ENCODE data around the gene EFCAB6.

Gene EFCAB6

DNA sequence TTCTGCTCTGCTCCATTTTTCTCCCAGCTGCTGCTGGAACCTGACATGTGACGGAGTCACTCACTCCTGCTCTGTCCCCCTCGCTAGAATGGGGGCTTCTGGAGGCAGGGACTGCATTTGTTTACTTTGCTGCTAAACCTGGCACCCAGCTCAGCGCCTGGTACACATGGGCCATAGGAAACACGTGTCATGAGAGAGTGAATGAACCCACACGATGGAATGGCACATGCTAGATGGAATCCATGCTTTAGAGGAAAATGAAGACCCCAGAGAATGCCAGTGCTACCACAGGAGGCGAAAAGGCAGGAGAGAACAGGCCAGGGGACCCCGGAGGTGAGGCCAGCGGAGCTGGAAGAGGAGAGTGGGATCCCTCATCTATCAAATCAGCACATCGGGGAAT is 239.4 kb downstream of the EFCAB6 start:
- no peak for DNase-seq (ENCODE audit: low read depth)

DNA sequence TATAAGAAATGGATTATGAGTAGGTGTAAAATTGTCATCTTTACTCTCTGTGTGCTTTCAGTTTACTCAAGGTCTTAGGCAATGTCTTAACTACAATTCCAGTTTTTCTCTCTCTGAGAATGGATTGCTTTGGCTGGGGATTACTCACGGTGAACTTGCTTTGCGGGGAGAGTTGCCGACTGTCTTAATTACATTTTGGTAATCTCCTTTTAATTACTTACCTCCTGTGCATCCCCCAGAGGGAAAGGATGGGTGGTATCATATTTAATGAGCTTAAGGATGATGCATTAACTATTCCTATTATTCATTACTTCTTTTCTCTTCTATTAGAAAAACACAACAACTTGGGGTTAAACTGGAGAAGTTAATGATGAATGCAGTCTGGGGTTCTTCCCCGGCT is 240.9 kb downstream of the EFCAB6 start:
- DNase-seq (ENCODE audit: low read depth), result no peak

DNA sequence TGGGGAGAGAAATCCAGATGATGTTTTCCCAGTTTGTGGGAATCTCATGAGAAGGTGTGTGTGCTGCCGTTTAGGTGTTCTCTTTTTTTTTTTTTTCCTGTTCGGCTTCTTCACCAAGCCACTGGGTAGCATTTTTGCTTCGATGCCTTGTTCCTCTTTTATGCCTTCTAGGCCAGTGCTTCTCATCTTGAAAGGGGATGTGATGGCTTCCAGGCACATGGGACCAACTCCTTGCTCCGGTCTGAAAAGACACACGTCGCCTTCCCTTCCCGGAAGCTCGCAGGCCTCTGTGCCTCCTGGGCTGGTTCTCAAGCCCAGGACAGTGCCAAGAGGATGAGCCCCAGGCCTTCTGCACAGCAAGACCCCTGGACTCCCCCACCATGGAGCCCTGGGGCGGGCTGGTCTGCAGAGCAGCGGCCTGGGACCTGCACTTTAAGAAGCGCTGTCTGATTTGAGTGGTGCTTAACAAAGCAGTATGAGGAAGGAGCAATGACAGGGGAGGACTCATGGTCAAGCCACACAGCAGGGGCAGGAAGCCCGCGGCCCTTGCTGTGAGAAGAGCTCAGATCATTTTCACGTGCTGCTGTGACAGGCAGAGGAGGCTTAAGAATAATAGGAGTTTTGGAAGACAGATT is 241.5 kb downstream of the EFCAB6 start:
- DNase-seq (ENCODE audit: low read depth), result no peak

DNA sequence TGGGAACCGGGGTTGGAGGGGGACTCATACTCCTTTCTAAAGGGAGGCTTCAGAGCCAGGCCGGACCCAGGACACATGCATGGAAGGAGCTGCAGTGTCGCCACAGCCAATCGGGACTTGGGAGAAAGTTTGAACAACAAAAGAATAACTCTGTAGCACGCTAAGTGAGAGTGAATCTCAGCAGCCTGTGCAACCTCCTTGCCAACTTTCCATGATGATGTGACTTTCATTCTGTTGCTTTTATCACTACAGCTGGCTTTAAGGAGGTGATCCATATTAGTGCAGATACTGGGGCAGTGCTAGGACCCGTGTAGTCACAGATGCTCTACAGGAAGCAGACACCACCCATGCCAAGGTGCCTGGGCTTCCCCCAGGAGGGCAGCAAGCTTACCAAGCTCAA is 243.0 kb downstream of the EFCAB6 start:
- no peak for DNase-seq (ENCODE audit: low read depth)

DNA sequence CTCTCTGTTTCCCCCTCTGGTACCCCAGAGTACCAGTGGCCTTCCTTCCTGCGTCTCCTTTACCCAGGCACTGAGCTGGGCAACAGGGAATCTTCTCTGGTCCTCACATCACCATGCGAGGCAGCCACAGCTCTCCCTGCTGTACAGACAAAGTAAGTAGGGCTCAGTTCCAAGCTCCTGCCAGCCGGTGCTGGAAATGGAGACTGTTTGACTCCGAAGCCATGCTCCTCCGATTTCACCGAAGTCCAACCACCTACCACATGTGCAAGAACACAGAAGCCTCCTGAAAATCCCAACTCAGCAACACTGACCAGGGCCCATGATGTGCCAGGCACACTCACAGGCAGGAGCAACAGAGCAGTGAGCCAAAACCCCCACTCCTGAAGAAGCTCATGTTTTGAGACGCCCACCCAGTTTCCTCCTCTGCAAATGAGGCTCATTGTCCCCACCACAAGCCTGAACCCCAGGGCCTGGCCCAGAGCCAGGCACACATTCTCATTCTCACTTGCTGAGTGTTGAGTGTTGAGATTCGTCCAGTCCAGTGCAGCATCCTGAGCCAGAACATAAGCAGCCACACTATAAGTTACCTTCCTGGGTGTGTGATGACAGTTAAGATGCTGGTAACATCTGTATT is 244.3 kb downstream of the EFCAB6 start:
- no peak for DNase-seq (ENCODE audit: low read depth)

DNA sequence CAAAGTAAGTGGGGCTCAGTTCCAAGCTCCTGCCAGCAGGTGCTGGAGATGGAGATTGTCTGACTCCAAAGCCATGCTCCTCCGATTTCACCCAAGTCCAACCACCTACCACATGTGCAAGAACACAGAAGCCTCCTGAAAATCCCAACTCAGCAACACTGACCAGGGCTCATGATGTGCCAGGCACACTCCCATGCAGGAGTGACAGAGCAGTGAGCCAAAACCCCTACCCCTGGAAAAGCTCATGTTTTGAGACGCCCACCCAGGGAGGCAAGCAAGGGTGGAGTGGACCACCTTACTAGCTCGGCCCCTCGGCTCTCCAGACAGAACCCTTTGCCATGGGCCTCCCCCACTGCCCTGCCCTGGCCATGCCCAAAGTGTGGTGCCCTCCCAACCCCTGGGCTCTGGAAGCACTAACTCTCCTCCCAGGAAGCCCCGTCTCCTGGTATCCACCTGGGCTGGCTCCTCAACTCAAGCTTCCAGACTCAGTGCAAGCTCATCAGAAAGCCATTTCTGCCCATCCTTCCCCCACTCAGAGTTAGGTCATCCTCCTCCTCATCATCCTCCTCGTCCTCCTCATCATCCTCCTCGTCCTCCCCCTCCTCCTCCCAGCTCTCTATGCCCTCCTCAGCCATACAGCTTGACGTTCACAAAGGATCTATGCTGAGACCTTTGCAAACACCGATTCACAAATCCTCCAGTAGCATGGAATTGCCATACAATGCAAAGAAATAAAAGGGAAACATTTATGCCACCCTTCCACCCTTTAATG is 245.4 kb downstream of the EFCAB6 start:
- DNase-seq (ENCODE audit: low read depth), result no peak

DNA sequence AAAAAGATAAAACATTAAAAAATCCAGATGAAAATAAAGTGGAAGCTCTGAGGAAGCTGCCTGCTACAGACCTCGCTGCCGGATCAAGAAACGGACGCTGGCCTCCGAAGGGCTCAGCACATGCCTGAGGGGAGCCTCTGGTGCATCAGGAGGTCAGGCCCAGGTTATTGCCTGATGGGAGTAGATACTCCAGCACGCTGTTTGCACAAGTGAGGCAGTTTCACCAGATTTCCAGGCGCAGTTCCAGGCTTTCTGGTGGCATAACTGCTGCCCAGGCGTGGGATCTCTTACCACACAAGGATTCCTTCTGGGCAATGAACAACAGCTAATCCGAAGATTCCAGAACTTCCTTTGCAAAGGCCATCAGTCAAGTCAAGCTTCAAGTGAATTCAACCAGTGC is 246.1 kb downstream of the EFCAB6 start:
- no peak for DNase-seq (ENCODE audit: low read depth)

DNA sequence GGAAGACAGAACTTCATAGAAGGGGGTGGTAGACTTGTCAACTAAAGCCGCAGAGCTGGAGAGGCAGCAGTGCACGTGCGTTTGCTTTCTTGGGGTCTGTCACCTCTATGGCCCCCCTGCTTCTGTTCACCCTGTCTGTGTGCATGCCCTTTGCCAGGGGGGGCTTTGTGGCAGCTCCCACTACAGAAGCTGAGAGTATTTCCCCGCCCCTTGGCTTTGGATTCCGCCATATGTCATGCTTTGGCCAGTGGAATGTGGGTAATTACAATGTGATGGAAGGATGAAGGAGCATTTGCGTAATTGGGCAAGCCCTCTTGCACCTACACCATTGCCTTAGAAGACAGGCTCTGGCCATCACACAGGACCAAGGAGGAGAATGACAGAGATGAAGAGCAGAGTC is 247.2 kb downstream of the EFCAB6 start:
- no peak for DNase-seq (ENCODE audit: low read depth)

DNA sequence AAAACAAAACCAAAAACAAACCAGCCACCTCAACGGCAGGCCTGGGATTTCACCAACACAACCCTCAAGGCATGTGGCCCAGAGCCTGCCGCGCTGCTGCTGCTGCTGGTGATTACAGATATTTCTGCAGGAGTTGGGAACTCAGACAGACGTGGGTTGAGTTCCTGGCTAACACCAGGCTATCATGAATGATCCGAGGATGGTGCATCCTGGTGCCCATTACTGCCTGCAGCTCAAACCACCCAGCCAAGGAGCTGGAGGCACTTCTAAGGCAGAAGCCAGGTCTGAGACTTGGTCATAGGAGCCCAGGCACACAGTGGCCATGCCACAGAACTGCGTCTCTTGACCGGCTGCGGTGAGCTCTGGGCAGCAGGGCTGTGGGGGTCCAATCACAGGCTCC is 248.5 kb downstream of the EFCAB6 start:
- no peak for DNase-seq (ENCODE audit: low read depth)

DNA sequence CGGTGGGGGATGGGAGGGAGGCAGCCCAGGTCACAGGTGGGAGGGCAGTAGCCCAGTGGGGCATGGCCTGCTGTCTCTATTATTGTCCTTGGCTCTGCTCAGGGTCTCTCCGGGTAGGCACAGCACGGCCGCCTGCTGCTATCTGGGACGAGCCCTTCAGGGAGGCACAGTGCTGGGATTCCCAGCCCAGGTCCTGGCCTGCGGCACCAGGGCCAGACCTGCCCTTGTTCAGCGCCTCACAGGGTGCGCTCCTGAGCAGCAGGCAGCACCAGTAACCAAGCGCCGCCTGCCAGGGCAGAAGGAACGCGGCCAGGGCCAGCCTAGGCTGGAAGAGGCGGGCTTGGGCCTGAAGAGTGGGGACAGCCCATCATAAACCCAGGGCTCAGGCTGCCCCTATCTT is 249.3 kb downstream of the EFCAB6 start:
- DNase-seq (ENCODE audit: low read depth), result no peak

DNA sequence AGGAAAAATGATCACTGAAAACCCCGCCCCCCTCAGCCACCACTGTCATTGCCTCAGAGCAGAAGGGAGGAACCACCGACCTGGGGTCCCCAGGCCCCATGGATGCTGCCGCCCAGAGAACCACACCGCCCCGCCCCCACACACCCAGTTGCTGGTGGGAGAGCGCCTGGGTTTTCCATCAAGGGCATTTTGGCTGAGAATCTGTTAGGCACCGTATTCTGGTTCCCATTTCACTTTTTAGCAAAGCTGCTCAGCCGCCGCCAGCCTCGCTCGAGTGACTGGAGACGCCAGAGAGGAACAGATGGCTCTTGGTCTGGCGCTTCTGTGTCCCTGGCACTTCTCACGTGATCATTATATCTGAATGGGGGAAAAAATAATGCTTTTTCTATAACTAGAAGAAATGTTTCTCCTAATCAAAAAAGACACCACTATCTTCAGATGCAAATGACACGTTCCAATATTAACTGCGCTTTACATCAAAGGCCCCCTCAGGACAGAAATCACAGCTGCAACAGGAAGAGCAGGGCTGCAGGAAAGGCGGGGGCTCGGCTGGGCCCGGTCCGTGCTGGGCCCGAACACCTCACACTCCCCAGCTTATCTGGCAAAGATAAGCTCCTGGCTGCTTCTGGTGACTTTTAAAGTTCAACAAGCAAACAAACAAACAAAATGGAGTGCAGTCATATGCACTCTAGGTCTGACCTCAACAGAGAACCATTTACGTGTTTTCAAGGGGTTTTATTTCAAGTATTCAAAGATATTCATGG is 250.5 kb downstream of the EFCAB6 start:
- DNase-seq (ENCODE audit: low read depth), result no peak

DNA sequence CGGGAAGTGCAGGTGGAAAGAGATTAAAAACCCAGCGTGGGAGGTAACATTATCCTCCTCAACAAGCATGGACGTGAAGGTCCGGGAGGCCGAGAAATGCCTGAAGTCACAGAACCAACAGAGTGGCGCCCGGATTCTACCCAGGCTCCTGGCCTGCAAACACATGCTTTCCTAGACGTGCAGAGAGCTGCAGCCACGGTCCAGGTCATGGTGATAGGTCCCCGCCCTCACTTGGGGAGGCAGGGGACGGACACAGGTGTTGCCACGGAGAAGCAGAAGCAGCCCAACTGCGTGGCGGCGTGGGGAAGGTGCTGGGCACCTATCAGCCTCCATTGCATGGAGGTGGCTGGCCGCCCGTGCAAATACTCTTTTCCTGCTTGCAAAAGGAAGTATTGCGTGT is 251.5 kb downstream of the EFCAB6 start:
- DNase-seq (ENCODE audit: low read depth), result no peak

DNA sequence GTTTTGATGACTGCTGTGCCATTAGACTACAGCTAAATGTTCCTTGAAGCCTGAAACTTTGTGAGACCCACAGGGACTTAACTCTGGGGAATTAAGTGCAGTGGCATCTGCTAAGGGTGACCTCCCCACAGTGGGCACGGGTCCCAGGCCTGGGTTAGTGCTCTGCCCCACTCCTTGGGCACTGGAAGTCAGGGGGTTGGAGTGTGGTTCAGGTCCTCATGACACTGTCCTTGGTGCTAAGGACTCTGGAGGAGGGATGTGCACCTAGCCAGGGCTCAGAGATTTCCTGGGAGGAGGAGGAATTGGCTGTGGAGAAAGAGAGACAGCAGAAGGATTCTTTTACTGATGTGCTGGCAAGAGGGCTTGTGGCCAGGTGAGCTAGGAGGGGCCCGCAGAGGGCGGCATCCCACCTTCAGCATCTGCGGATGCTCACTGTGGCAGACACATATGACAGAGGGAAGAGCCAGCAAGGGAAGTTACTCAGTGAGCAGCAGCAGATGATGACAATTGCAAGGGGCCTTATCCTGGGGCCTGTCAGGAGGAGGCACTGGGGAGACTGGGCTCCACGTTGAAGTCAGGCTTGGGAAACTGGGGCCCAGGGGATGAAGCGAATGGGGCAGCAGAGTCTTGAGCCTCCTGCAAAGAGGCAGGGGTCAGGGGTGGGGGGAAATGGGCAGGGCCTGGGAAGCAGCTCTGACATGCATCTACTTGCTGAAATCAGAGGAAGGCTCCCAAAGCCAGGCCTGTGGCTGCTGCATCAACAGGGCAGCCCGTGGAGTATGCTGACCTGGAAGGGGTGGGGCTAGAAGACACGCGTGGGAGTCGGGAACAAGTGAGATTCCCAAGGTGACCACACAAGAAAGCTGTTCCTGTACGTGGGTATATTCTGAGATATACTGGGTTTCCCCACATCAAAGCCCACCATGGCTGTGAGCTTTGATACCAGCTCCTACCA is 256.3 kb downstream of the EFCAB6 start:
- DNase-seq (ENCODE audit: low read depth), result no peak

DNA sequence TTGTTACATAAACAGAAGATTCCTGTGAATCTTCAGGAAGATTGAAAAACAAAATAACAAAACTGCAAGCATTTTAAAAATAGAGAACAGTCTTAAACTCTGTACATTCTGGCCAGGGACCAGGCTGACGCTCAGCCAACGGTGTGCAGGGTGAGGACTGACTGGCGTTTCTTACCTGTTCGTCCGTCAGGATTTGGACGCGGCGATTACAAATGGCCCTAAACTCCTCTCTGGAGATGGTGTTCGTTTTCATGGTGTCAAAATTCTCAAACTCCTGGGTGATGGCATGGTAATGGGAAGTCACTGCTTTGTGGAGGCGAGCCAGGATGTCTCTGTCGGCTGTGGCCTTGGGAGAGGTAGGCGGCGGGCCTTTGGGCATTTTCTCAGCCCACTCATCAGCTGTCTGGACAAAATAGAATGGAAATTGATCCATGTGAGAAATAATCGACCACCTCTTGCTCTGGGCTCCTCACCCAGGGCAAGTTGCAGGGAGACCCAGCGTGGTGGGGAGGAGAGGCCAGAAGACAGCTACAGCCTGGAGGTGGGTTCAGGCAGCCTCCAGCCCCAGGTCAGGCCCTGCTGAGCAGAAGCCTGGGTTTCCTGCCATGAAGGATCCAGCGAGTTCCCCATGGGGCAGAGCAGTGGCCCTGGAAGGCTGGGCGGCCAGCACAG is 257.3 kb downstream of the EFCAB6 start:
- DNase-seq (ENCODE audit: low read depth), result no peak

DNA sequence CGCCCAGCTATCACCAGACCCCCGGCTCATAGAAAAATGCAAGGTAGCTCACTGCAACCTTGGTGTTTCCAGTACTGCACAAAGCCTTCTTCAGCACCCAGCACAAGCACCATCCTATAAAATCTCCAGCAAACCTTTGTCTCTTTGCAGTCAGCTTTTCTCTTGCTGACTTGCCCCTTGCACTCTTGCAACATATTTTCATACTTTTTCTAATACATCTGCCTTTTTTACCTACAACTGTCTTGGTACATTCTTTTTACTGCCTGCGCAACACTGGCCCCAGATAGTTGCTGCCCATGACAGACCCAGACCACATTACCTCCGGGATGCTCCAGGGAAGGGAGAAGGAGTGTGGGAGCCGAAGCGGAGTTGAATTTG is 257.9 kb downstream of the EFCAB6 start:
- DNase-seq (ENCODE audit: low read depth), result no peak

DNA sequence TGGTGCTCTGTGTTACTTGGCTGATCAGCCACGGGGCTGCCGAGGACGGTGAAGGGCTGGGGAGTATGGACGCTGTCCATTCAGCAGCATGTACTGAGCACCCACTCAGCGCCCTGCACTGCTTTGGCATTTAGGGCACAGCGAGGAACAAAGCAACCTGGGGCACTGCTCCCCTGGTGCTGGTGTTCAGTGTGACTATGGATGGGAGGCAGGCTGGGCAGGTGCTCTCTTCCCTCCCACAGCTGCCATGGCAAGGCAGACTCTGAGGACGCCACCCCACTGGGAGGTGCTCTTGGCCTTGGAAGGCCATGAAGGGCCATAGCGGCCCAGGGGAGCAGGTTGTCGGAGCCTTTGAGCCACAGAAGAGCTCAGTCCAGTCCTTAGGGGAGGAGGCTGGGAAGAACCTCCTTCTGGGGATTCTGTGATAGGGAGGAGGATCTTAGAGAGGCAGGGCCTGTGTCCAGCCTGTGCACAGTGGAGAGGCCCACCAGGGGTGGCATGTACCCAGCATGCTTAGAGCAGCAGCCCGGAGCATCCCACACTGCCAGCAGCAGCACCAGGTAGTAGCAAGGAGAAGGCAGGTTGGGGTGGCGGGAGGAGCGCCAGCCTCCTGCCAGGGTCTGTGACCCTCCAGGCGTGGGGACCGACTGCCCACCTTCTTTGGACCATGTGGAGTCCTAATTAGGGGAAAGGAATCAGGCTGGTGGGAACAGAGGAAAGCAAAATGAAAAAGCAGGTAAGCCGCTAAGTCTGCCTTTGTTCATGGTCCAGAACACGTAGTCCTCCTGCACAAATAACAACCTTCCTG is 258.4 kb downstream of the EFCAB6 start:
- no peak for DNase-seq (ENCODE audit: low read depth)

DNA sequence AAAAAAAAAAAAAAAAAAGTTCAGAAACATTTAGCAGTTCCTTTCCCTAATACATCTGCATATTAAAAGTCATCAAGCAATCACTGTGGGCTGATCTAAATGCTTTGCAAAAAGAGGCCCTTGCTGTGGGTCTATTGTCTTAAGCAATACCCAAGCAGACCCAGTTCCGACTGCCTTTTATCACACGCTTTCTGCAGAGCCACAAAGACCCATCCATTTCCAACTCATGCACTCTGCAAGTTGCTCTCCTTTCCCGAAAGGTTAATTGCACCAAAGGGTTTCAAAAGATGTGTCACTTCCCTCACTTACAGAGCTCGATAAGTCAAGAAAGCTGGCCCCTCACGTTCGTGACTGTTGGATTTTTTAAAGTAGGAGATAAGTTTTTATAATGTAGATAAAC is 261.4 kb downstream of the EFCAB6 start:
- DNase-seq (ENCODE audit: low read depth), result no peak

DNA sequence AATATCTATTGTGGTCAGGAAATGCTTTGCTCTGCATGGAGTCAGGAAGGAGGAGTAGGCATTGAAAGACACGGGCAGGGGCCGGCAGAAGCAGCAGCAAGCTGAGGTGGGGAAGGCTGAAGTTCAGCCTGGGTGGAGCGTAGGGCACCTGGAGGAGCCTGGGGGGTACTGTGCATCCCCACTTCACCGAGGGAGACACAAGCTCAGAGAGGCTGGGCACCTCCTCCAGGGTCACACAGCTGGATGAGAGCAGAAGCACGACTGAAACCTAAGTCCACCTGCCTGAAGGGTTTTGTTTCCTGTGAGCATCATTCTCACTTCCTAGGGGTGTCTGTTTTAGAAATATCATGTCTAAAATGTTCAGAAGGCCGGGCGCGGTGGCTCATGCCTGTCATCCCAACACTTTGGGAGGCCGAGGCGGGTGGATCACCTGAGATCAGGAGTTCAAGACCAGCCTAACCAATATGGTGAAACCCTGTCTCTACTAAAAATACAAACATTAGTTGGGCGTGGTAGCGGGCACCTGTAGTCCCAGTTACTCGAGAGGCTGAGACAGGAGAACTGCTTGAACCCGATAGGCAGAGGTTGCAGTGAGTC is 262.0 kb downstream of the EFCAB6 start:
- DNase-seq (ENCODE audit: low read depth), result no peak

DNA sequence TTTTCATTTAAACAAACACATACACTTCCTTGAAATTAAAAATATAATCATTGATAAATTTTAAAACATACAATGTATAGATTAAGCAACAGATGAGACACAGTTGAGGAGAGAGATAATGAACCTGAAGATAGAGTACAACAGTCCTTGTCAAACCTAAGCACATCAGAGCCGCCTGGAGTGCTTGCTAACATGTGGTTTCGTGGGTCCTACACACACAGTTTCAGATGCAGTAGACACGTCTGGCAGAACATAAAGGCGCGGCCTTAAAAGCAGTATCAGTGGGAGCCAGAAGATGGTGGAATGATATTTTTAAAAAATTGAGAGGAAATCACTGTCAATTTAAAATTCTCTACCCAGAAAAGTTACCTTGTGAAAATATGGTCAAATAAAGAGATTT is 265.9 kb downstream of the EFCAB6 start:
- DNase-seq (ENCODE audit: low read depth), result no peak

DNA sequence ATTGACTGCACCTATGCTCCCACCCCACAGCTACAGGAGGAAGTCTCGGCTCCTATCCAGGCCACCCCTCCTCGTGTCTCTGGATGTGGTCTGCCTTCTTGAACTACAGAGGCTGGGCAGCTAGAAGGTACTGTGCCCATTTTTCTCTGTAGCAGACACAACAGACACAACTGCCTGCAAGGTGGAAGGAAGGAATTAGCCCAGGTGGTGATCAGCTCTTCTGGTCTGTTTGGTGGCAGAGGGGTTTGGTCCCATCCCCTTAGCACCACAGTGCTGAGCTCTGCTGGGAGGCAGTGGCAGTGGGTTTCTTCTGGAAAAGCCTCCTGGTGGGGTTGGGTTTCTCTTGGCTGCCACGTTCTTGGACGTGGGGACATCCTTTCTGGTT is 267.8 kb downstream of the EFCAB6 start:
- DNase-seq (ENCODE audit: low read depth), result no peak

All from activated T-helper 9 cell treated with anti-CD3 and anti-CD28 coated beads, Interleukin-2, amount 50 U/mL, for 16 hours (primary cell).